HG03354 (cell line): ENCODE data around the gene RASGRF2.

Experiments
- ATAC-seq: cut with Tn5 transposase; IDR thresholded peaks from one replicate; pipeline ENCODE4 v1.9.1; 2021; ENCODE audit warnings: mild to moderate bottlenecking; ENCODE audit not compliant: unreplicated experiment, poor library complexity, severe bottlenecking

The RASGRF2 gene

GRCh38 chr5:81162501-81162900 is 202.3 kb downstream of the RASGRF2 start:
- ATAC-seq, result no peak

GRCh38 chr5:81163651-81164050 is 203.5 kb downstream of the RASGRF2 start:
- no peak for ATAC-seq

- ATAC-seq, result no peak
Measured at GRCh38 chr5:81164476-81164875, 204.3 kb downstream of the RASGRF2 start.

GRCh38 chr5:81164936-81165335 is 204.8 kb downstream of the RASGRF2 start:
- ATAC-seq, result no peak

- ATAC-seq, result peak; percentile 84
Measured at GRCh38 chr5:81165493-81166119, 205.4 kb downstream of the RASGRF2 start.

GRCh38 chr5:81166430-81166829 is 206.3 kb downstream of the RASGRF2 start:
- ATAC-seq, result no peak

GRCh38 chr5:81167078-81167477 is 206.9 kb downstream of the RASGRF2 start:
- ATAC-seq, result no peak

GRCh38 chr5:81167544-81167943 is 207.4 kb downstream of the RASGRF2 start:
- ATAC-seq, result no peak

GRCh38 chr5:81169924-81170323 is 209.8 kb downstream of the RASGRF2 start:
- no peak for ATAC-seq

- no peak for ATAC-seq
Measured at GRCh38 chr5:81171769-81172168, 211.6 kb downstream of the RASGRF2 start.

GRCh38 chr5:81172710-81173109 is 212.5 kb downstream of the RASGRF2 start:
- no peak for ATAC-seq

- no peak for ATAC-seq
Measured at GRCh38 chr5:81177061-81177460, 216.9 kb downstream of the RASGRF2 start.

GRCh38 chr5:81179959-81180358 is 219.8 kb downstream of the RASGRF2 start:
- no peak for ATAC-seq

- no peak for ATAC-seq
Measured at GRCh38 chr5:81180780-81181460, 220.8 kb downstream of the RASGRF2 start.

- ATAC-seq, result no peak
Measured at GRCh38 chr5:81181576-81182316, 221.6 kb downstream of the RASGRF2 start.

- no peak for ATAC-seq
Measured at GRCh38 chr5:81182396-81183390, 222.5 kb downstream of the RASGRF2 start.

GRCh38 chr5:81183811-81184748 is 223.9 kb downstream of the RASGRF2 start:
- ATAC-seq, result no peak

GRCh38 chr5:81184749-81185110 is 224.6 kb downstream of the RASGRF2 start:
- ATAC-seq, result no peak

- peak; percentile 57 for ATAC-seq
Measured at GRCh38 chr5:81187885-81188284, 227.7 kb downstream of the RASGRF2 start.
